Measurements from ENCODE around the gene IFI27.
A peak's percentile ranks its signal among the peaks of the same experiment; 100 is the strongest.

Gene IFI27

DNA sequence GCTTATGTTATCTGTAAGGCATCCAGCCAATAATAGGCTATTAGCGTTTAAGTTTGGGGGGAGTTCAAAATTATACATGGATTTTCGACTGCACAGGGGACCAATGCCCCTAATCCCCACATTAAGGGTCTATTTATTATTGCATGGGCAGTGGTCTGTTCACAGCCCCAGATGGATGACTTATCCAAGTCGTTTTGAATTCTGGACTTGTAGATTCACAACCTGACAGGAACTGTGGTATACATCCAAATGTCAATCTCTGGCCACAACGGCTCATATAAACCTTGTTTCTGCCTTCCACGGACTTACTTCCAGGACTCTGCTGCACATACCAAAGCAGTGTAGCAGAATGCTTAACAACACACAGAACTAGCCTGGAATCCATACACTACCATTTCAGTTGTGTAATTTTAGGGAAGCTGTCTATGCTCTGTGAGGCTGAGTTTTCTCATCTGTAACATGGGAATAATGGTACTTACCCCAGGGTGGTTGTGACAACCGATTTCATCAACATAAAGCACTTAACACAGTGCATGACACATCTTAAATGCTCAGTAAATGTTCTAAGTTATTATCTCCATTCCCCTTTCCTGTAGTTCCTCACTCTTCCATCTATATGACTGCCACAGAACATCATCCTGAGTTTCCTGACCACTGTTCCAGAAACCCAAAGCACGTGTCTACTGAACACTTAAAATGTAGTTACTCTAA lies 33.3 kb upstream of the IFI27 start:
- TF ChIP-seq, protein P1, sequence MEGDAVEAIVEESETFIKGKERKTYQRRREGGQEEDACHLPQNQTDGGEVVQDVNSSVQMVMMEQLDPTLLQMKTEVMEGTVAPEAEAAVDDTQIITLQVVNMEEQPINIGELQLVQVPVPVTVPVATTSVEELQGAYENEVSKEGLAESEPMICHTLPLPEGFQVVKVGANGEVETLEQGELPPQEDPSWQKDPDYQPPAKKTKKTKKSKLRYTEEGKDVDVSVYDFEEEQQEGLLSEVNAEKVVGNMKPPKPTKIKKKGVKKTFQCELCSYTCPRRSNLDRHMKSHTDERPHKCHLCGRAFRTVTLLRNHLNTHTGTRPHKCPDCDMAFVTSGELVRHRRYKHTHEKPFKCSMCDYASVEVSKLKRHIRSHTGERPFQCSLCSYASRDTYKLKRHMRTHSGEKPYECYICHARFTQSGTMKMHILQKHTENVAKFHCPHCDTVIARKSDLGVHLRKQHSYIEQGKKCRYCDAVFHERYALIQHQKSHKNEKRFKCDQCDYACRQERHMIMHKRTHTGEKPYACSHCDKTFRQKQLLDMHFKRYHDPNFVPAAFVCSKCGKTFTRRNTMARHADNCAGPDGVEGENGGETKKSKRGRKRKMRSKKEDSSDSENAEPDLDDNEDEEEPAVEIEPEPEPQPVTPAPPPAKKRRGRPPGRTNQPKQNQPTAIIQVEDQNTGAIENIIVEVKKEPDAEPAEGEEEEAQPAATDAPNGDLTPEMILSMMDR (IDR thresholded peaks at IDR 0.05), result no peak

DNA sequence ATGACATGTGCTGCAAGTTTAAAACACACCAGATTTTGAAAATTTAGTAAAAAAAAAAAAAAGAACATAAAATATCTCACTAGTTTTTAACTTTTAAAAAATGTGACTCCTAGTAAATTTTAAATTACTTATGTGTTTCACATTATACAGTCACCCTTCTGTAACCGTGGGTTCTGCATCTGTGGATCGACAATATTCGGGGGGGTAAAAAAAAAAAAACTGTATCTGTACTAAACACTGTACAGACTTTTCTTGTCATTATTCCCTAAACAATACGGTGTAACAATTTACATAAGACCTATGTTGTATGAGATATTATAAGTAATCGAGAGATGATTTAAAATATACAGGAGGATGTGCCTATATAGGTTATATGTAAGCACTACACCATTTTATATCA lies 32.7 kb upstream of the IFI27 start:
- H3K27me3 ChIP-seq, result no peaks in the 10 kb centered on the region
- peaks cover 0 to 11% (median 4%) of the 10 kb centered on the region in 3 donors for H3K9me3 ChIP-seq
- intact Hi-C loops (cut with DNase I; ENCODE audit: low total_unique reads), result no loop called here
- H3K36me3 ChIP-seq, result peaks cover 19 to 44% (median 30%) of the 10 kb centered on the region in 3 donors
- H3K4me3 ChIP-seq, result peak overlapping the region; percentile 83 to 92
- no peak overlapping the region for H3K27ac ChIP-seq
- DNase-seq, result no peak
- peaks cover 0 to 49% (median 31%) of the 10 kb centered on the region in 4 donors for H3K4me1 ChIP-seq
- TF ChIP-seq, protein P1 (IDR thresholded peaks at IDR 0.05), result no peak

More for the DNA sequence above, 33.3 kb upstream of the IFI27 start:
- peaks cover 0 to 49% (median 31%) of the 10 kb centered on the region in 4 donors for H3K4me1 ChIP-seq
- H3K27me3 ChIP-seq, result no peaks in the 10 kb centered on the region
- intact Hi-C loops (cut with DNase I; ENCODE audit: low total_unique reads), result no loop called here
- H3K4me3 ChIP-seq, result peak overlapping the region; percentile 83 to 92
- no peak for DNase-seq
- H3K36me3 ChIP-seq, result peaks cover 19 to 44% (median 30%) of the 10 kb centered on the region in 3 donors
- peaks cover 0 to 11% (median 4%) of the 10 kb centered on the region in 3 donors for H3K9me3 ChIP-seq
- H3K27ac ChIP-seq, result no peak overlapping the region

DNA sequence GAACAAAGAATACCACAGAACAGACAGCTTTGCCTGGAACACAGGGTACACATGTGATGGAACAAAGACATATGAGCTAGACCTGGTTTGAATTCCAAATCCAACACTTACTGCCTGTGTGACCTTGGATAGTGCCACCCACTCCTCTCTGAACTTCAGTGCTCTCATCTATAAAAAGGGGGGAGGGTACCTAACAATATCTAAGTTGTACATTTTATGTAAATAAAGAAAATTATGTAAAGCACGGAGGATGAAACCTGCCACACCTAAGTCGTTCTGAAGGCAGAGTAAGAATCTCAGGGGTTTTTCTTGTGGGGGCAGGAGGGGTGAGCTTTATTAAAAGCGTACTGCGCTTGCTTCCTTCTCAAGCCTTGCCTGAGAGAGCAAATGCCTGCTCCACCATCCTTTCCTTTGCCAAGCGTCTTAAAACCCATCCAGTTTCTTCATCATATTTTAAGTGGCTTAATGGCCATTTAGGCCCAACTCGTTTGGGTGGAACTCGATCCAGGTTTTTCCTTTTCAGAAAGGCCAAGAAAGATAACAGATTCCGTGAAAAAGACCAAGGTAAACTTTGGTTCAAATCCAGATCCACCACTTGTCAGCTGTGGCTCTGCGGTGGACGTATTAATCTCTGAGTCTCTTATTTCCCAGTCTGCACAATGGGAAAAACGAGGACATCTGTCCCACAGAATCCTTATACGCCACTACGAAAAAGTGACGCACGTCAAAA lies 30.5 kb upstream of the IFI27 start:
- DNase-seq, result no peak
- H3K4me1 ChIP-seq, result peaks cover 0 to 46% (median 31%) of the 10 kb centered on the region in 4 donors
- TF ChIP-seq, protein P1 (IDR thresholded peaks at IDR 0.05), result no peak
- H3K36me3 ChIP-seq, result peaks cover 19 to 37% (median 22%) of the 10 kb centered on the region in 3 donors
- intact Hi-C loops (cut with DNase I; ENCODE audit: low total_unique reads), result no loop called here
- peak overlapping the region; percentile 93 to 98 for H3K27ac ChIP-seq
- no peaks in the 10 kb centered on the region for H3K27me3 ChIP-seq
- peak overlapping the region; percentile 83 to 92 for H3K4me3 ChIP-seq
- H3K9me3 ChIP-seq, result no peaks in the 10 kb centered on the region

DNA sequence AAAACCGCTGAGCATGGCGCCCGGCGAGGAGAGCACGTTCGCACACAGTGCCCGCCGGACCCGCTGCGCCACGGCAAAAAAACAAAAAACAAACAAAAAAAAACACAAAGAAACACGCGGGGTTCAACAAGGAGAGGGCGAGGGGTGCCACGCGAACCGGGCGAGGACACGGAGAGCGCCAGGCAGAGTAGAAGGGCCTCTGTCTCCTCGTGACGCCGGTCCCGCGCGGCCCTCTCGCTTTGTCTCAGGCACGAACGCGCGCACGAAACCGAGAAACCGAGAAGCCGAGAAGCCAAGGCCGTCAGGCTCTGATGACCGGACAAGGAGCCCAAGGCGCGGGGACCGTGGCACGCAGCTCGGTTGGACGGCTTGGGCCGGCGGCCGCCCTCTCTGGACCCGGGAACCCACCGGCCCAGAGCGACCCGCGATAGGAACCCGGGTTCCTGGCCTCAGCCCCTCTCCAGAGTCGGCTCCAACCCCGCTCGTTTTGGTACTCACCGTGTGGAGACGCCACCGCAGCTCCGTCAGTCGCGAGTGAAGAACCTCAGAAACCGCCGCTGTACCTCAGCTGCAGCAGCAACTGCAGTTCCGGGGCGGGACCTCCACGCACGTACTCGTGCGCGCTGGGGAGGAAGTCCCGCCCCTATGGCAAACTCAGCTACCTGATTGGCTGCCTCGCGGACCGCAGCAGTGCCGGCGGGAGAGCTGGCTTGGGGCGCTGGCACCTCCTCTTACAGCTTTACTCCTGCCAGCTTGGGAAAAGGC lies 29.7 kb upstream of the IFI27 start, which contains the start of the genes DDX24 and IFI27L1:
TSS of gene DDX24 (minus strand) at position 582 of the 765 bp plus-strand sequence. CDS start 1,460 bp downstream, outside the sequence.
TSS of gene IFI27L1 (plus strand) at position 690 of the 765 bp plus-strand sequence. CDS start 15,628 bp downstream, outside the sequence.
- H3K27ac ChIP-seq, result peak within 1 kb of the TSS; percentile 93 to 98
- peak; percentile 96 to 98 for DNase-seq
- H3K4me3 ChIP-seq, result peak within 1 kb of the TSS; percentile 83 to 92
- peaks cover 0 to 44% (median 31%) of the 10 kb centered on the region in 4 donors for H3K4me1 ChIP-seq
- H3K9me3 ChIP-seq, result no peaks in the 10 kb centered on the region
- no peaks in the 10 kb centered on the region for H3K27me3 ChIP-seq
- intact Hi-C loops (cut with DNase I; ENCODE audit: low total_unique reads), result no loop called here
- peaks cover 19 to 29% (median 19%) of the 10 kb centered on the region in 3 donors for H3K36me3 ChIP-seq
- TF ChIP-seq, protein P1 (IDR thresholded peaks at IDR 0.05), result peak in 1 of 2 experiments; percentile 14

DNA sequence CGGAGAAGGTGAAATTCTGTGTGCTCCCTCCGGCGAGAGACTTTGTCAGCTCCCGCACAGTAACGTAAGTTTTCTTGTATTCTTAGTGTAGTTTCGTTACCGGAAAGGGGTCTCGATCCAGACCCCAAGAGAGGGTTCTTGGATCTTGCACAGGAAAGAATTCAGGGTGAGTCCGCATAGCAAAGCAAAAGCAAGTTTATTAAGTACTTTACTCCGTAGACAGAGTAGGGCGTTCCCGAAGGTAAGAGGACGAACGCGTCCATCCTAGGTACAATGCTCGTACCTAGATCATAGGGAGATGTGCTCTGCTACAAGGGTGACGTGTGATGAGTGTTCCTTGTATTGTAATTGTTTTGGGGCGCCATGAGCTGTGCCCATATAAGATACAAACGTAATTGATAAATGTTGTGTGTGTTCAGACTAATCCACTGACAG lies 29.1 kb upstream of the IFI27 start:
- intact Hi-C loops (cut with DNase I; ENCODE audit: low total_unique reads), result no loop called here
- Histone ChIP-seq H3K36me3 (peaks cover 13 to 24% (median 19%) of the 10 kb centered on the region in 3 donors), H3K27ac (peak overlapping the region; percentile 93 to 98), H3K4me1 (peaks cover 0 to 38% (median 26%) of the 10 kb centered on the region in 4 donors), H3K4me3 (peak overlapping the region; percentile 83 to 92), H3K27me3 (no peaks in the 10 kb centered on the region), H3K9me3 (no peaks in the 10 kb centered on the region)
- DNase-seq, result no peak
- TF ChIP-seq, protein P1 (IDR thresholded peaks at IDR 0.05), result no peak
